C4-2B (cell line): Measurements from ENCODE around the gene AXIN1.

Experiments
- H3K27ac ChIP-seq: fragments of 450-650 bp; 2 replicates; pipeline ENCODE4 v1.5.1; 2017
- CTCF ChIP-seq: fragments of 450-650 bp; conservative IDR thresholded peaks from 2 replicates; pipeline ENCODE4 v1.5.1; 2017; ENCODE audit warnings: mild to moderate bottlenecking
- ZFX ChIP-seq: fragments of 450-650 bp; IDR thresholded peaks from 2 replicates; pipeline ENCODE4 v1.6.1; 2017

AXIN1 gene

GRCh38 chr16:397135-397661, 44.7 kb upstream of the AXIN1 start, which contains the start of gene NME4:
Gene NME4 (plus strand): TSS chr16:397199. CDS start chr16:397223, 24 bp downstream.
- no peak for TF ChIP-seq ZFX
- TF ChIP-seq CTCF: no peak
- H3K27ac ChIP-seq: no peak within 1 kb of the TSS

GRCh38 chr16:396605-397004, 44.1 kb upstream of the AXIN1 start:
- no peak overlapping the region for H3K27ac ChIP-seq
- TF ChIP-seq ZFX (no peak), CTCF (no peak)

- TF ChIP-seq CTCF (no peak), ZFX (no peak)
- H3K27ac ChIP-seq: no peak overlapping the region
Measured at GRCh38 chr16:396199-396598, 43.7 kb upstream of the AXIN1 start.

- no peak overlapping the region for H3K27ac ChIP-seq
- TF ChIP-seq ZFX: no peak
Measured at GRCh38 chr16:392450-393030, 40.0 kb upstream of the AXIN1 start.

- TF ChIP-seq CTCF (peak; percentile 66), ZFX (no peak)
- no peak overlapping the region for H3K27ac ChIP-seq
Measured at GRCh38 chr16:391885-392335, 39.4 kb upstream of the AXIN1 start.

- H3K27ac ChIP-seq: peak overlapping the region; percentile 51
- TF ChIP-seq CTCF (no peak), ZFX (no peak)
Measured at GRCh38 chr16:389352-389751, 36.8 kb upstream of the AXIN1 start.

- peak overlapping the region; percentile 51 for H3K27ac ChIP-seq
- TF ChIP-seq CTCF: peak; percentile 1; the same call in 1 of the 2 replicates
Measured at GRCh38 chr16:387761-388666, 35.5 kb upstream of the AXIN1 start.
